Vagina (tissue), 2 donors: ENCODE data around the gene POLR3GL. TPM values are rescaled to one million over a fixed set of nuclear protein-coding genes. Genes with fewer than 3 reads are reported as not detected.

Experiments used
- DNase-seq, 2 donors: peaks; one replicate each; pipeline ENCODE4 v3.0.0-alpha.2; 2017; ENCODE audit errors: extremely low spot score in 2 of 2
- H3K27ac ChIP-seq: fragments of 200-600 bp; sonication (generic); one replicate; pipeline ENCODE4 v1.5.1; 2019
- H3K27me3 ChIP-seq: fragments of 200-600 bp; sonication (generic); one replicate; pipeline ENCODE4 v1.5.1; 2019
- H3K36me3 ChIP-seq, 2 donors: fragments of 200-600 bp; sonication (generic); one replicate each; pipeline ENCODE4 v1.5.1; 2017 to 2019
- H3K4me1 ChIP-seq: fragments of 200-600 bp; sonication (generic); one replicate; pipeline ENCODE4 v1.5.1; 2019
- H3K4me3 ChIP-seq, 2 donors: fragments of 200-600 bp; sonication (generic); 1 replicate in 1 of 2; 2 replicates in 1 of 2; pipeline ENCODE4 v1.5.1; 2016 to 2019
- H3K9me3 ChIP-seq: fragments of 200-600 bp; sonication (generic); one replicate; pipeline ENCODE4 v1.5.1; 2019
- POLR2A ChIP-seq, 2 donors: fragments of 450-650 bp; IDR thresholded peaks; one replicate each; pipeline ENCODE4 v1.6.1; 2017; ENCODE audit warnings: antibody characterized with exemption in 2 of 2, mild to moderate bottlenecking in 2 of 2, moderate library complexity in 2 of 2
- POLR2AphosphoS5 ChIP-seq, 2 donors: sonication (generic); formaldehyde crosslinking; IDR thresholded peaks; one replicate each; pipeline ENCODE4 v1.9.0; 2017; ENCODE audit warnings: antibody characterized with exemption in 2 of 2, mild to moderate bottlenecking in 2 of 2, low read depth in 1 of 2; ENCODE audit not compliant: insufficient read depth in 1 of 2
- intact Hi-C: fragments of 100-400 bp; cut with DNase I; formaldehyde crosslinking; loops from one replicate; pipeline ENCODE4 v1.15.1; 2023
- total RNA-seq: library from RNA; depleted of rRNA; stranded (reverse); fragments of >200 nt; gene quantifications from one replicate; pipeline ENCODE4 v1.2.3, GENCODE V29; 2016
- TF ChIP-seq, protein P1 (sequence below), 3 experiments: fragments of 450-650 bp in 2 of 3; fragments of 200-600 bp in 1 of 3; sonication (generic) in 1 of 3; IDR thresholded peaks; one replicate each; pipeline ENCODE4 v1.5.1; 2017 to 2019; ENCODE audit warnings: antibody characterized with exemption in 3 of 3, mild to moderate bottlenecking in 2 of 3, moderate library complexity in 2 of 3

POLR3GL gene
- total RNA-seq, 1 donor from 2014 or later: 15.0 TPM

- intact Hi-C loops: loop anchor here (10.0 kb wide), 1 partner anchor 99 kb away; the partner anchor contains the start of genes ITGA10 and PEX11B
- TF ChIP-seq, protein P1, sequence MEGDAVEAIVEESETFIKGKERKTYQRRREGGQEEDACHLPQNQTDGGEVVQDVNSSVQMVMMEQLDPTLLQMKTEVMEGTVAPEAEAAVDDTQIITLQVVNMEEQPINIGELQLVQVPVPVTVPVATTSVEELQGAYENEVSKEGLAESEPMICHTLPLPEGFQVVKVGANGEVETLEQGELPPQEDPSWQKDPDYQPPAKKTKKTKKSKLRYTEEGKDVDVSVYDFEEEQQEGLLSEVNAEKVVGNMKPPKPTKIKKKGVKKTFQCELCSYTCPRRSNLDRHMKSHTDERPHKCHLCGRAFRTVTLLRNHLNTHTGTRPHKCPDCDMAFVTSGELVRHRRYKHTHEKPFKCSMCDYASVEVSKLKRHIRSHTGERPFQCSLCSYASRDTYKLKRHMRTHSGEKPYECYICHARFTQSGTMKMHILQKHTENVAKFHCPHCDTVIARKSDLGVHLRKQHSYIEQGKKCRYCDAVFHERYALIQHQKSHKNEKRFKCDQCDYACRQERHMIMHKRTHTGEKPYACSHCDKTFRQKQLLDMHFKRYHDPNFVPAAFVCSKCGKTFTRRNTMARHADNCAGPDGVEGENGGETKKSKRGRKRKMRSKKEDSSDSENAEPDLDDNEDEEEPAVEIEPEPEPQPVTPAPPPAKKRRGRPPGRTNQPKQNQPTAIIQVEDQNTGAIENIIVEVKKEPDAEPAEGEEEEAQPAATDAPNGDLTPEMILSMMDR (IDR thresholded peaks at IDR 0.05): no peak
- TF ChIP-seq POLR2A (IDR thresholded peaks at IDR 0.05): no peak
- Histone ChIP-seq H3K9me3 (no peaks in the 10 kb centered on the region), H3K4me1 (no peaks in the 10 kb centered on the region), H3K27me3 (no peaks in the 10 kb centered on the region), H3K36me3 (no peaks in the 10 kb centered on the region), H3K4me3 (no peak overlapping the region), H3K27ac (no peak overlapping the region)
- DNase-seq: no peak
These were observed 49.1 kb downstream of the POLR3GL start for GRCh38 chr1:146013559-146013922.

- Histone ChIP-seq H3K9me3 (no peaks in the 10 kb centered on the region), H3K36me3 (no peaks in the 10 kb centered on the region), H3K4me3 (no peak overlapping the region), H3K4me1 (peaks cover 10% of the 10 kb centered on the region), H3K27me3 (no peaks in the 10 kb centered on the region), H3K27ac (no peak overlapping the region)
- DNase-seq: no peak
- intact Hi-C loops: loop anchor here (10.0 kb wide), 1 partner anchor 102 kb away; the partner anchor contains the start of genes ITGA10 and PEX11B
- TF ChIP-seq POLR2A (IDR thresholded peaks at IDR 0.05) (no peak), POLR2AphosphoS5 (IDR thresholded peaks at IDR 0.05; ENCODE audit: insufficient read depth in 1 of 2, low read depth in 1 of 2) (no peak)
- TF ChIP-seq, protein P1 (IDR thresholded peaks at IDR 0.05): no peak
These were observed 52.4 kb downstream of the POLR3GL start for GRCh38 chr1:146016891-146017290.

DNA sequence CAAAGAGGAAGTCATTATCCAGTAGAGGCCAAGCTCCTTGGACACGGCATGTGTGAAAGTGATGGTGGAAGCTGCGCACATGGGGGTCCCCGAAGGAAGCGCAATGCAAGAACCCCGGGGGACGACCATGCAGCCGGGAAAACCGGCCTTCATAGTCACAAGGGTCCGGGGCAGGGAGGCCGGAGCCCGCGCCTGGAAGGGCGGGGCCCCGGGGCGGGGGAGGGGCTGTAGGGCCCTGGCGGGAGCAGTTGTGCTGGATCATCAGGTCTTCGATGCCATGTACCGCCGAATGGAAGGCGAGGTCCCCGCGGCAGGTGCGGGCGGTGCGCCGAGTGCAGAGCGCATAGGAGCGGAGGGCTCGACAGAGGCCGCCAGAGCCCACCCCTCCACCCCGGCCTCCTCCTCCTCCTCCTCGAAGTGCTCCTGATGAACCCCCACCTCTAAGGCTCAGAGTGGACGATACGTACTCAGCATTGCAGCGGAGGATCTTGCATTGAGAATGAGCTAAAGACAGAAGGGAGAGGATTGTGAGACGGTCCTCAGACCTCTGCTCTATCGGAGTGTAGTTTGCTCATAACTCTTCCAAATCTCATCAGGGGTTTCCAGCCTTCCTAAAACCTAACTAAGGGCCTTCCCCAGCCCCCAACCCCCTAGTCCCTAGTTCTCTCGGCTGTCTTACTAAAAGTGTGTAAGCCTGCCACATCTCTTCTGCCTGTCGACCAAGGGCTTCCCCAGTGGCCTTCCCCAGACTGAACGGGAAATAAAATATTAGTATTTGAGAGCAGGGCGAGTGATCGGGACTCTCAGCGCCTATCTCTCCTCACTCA lies 55.0 kb downstream of the POLR3GL start:
- no peaks in the 10 kb centered on the region for H3K27me3 ChIP-seq
- no peak for DNase-seq
- peaks cover 10% of the 10 kb centered on the region for H3K4me1 ChIP-seq
- H3K9me3 ChIP-seq: no peaks in the 10 kb centered on the region
- no peaks in the 10 kb centered on the region for H3K36me3 ChIP-seq
- peak overlapping the region; percentile 15 to 21 for H3K4me3 ChIP-seq
- TF ChIP-seq POLR2A (IDR thresholded peaks at IDR 0.05) (no peak), POLR2AphosphoS5 (IDR thresholded peaks at IDR 0.05; ENCODE audit: insufficient read depth in 1 of 2, low read depth in 1 of 2) (no peak)
- TF ChIP-seq, protein P1 (IDR thresholded peaks at IDR 0.05): no peak
- intact Hi-C loops: loop anchor here (5.0 to 10.0 kb wide), 2 partner anchors 105 to 182 kb away; partner anchors contain the start of genes ITGA10 and PEX11B
- no peak overlapping the region for H3K27ac ChIP-seq

GRCh38 chr1:146020058-146021049 lies 55.9 kb downstream of the POLR3GL start:
- intact Hi-C loops: loop anchor here (5.0 kb wide), 1 partner anchor 183 kb away; no protein-coding TSS in a partner anchor
- DNase-seq: no peak
- Histone ChIP-seq H3K27ac (no peak overlapping the region), H3K36me3 (no peaks in the 10 kb centered on the region), H3K9me3 (no peaks in the 10 kb centered on the region), H3K4me1 (peaks cover 10% of the 10 kb centered on the region), H3K27me3 (no peaks in the 10 kb centered on the region), H3K4me3 (no peak overlapping the region)
- TF ChIP-seq POLR2A (IDR thresholded peaks at IDR 0.05) (no peak), POLR2AphosphoS5 (IDR thresholded peaks at IDR 0.05; ENCODE audit: insufficient read depth in 1 of 2, low read depth in 1 of 2) (no peak)
- TF ChIP-seq, protein P1 (IDR thresholded peaks at IDR 0.05): no peak
